A549 (cell line): Measurements from ENCODE around the gene ARL13B. TPM values are rescaled to one million over a fixed set of nuclear protein-coding genes. Genes with fewer than 3 reads are reported as not detected.

Source experiments
- ATAC-seq, 2 experiments: fragments of 200-7000 bp in 1 of 2; fragments of >200 bp in 1 of 2; cut with Nextera tagmentation in 1 of 2; cut with Tn5 transposase in 1 of 2; 3 replicates each; pipeline versions ENCODE4 v1.8.0 to v1.9.1; 2018 to 2020; ENCODE audit warnings: mild to moderate bottlenecking in 1 of 2, moderate library complexity in 1 of 2
- CTCF ChIA-PET: fragments of 300-600 bp; sonication (Branson Sonifier 250); formaldehyde crosslinking; extraction: SDS; loops from one replicate; lab custom pipeline; 2021; ENCODE audit warnings: antibody characterized with exemption, inconsistent platforms; lab: Yijun Ruan, JAX
- POLR2A ChIA-PET: fragments of 350-600 bp; formaldehyde crosslinking; extraction: SDS; loops from one replicate; lab custom pipeline; 2021; ENCODE audit warnings: antibody characterized with exemption, inconsistent platforms; lab: Yijun Ruan, JAX
- DNase-seq, 2 experiments: peaks; one replicate each; pipeline versions ENCODE4 v3.0.0 to v3.0.0-alpha.2; 2011 to 2016; ENCODE audit warnings: low read depth in 1 of 2, low spot score in 1 of 2
- FAIRE-seq: peaks from 2 replicates; lab custom pipeline; 2011; peaks lifted over from hg19 to GRCh38; lab: Jason Lieb, UNC
- H3K27ac ChIP-seq, 2 experiments: fragments of >200 bp; sonication (Bioruptor Twin); formaldehyde crosslinking; 3 replicates each; pipeline ENCODE4 v1.5.1; 2016 to 2017
- H3K4me1 ChIP-seq: fragments of >200 bp; sonication (Bioruptor Twin); formaldehyde crosslinking; 3 replicates; pipeline ENCODE4 v1.6.1; 2016
- H3K4me2 ChIP-seq: fragments of >200 bp; sonication (Bioruptor Twin); formaldehyde crosslinking; 3 replicates; pipeline ENCODE4 v1.6.1; 2016
- H3K4me3 ChIP-seq: fragments of >200 bp; sonication (Bioruptor Twin); formaldehyde crosslinking; 3 replicates; pipeline ENCODE4 v1.5.1; 2016
- H3K9me3 ChIP-seq: fragments of >200 bp; sonication (Bioruptor Twin); formaldehyde crosslinking; 3 replicates; pipeline ENCODE4 v1.6.1; 2016
- CBX2 ChIP-seq: fragments of 200-600 bp; sonication (generic); IDR thresholded peaks from 2 replicates; pipeline ENCODE4 v1.6.1; 2016; ENCODE audit warnings: low read depth, mild to moderate bottlenecking, borderline replicate concordance
- CEBPB ChIP-seq, 2 experiments: fragments of >200 bp in 1 of 2; sonication (Bioruptor Twin) in 1 of 2; formaldehyde crosslinking in 1 of 2; IDR thresholded peaks; 2 replicates each; pipeline ENCODE4 v1.6.1; 2012 to 2016
- CHD4 ChIP-seq: fragments of 200-600 bp; sonication (generic); IDR thresholded peaks from 2 replicates; pipeline ENCODE4 v1.6.1; 2016; ENCODE audit warnings: antibody characterized with exemption, mild to moderate bottlenecking, borderline replicate concordance
- E2F6 ChIP-seq: IDR thresholded peaks from 2 replicates; pipeline ENCODE4 v1.6.1; 2012; ENCODE audit warnings: low read depth, borderline replicate concordance
- EHF ChIP-seq: fragments of 250-450 bp; sonication (Bioruptor Pico); IDR thresholded peaks from 2 replicates; pipeline ENCODE4 v1.5.0; 2020; ENCODE audit warnings: mild to moderate bottlenecking
- EHMT2 ChIP-seq: fragments of 200-600 bp; sonication (generic); IDR thresholded peaks from 2 replicates; pipeline ENCODE4 v1.6.1; 2016; ENCODE audit warnings: antibody characterized with exemption, low read depth, mild to moderate bottlenecking, moderate library complexity
- FOSL2 ChIP-seq, 2 experiments: fragments of 450-650 bp in 1 of 2; fragments of >200 bp in 1 of 2; sonication (Bioruptor Twin) in 1 of 2; formaldehyde crosslinking; IDR thresholded peaks; 2 replicates each; pipeline versions ENCODE4 v1.5.0 to v1.6.1; 2016 to 2020; ENCODE audit warnings: mild to moderate bottlenecking in 1 of 2, moderate library complexity in 1 of 2
- HOXB13 ChIP-seq: fragments of 250-450 bp; sonication (Bioruptor Pico); IDR thresholded peaks from 2 replicates; pipeline ENCODE4 v1.5.0; 2020; ENCODE audit warnings: low read depth, mild to moderate bottlenecking, moderate library complexity
- HOXB5 ChIP-seq: fragments of 250-450 bp; sonication (Bioruptor Pico); IDR thresholded peaks from 2 replicates; pipeline ENCODE4 v1.5.0; 2020; ENCODE audit warnings: mild to moderate bottlenecking, moderate library complexity
- JUNB ChIP-seq: fragments of >200 bp; sonication (Bioruptor Twin); formaldehyde crosslinking; IDR thresholded peaks from 2 replicates; pipeline ENCODE4 v1.6.1; 2016
- KDM5A ChIP-seq: fragments of 200-600 bp; sonication (generic); IDR thresholded peaks from 2 replicates; pipeline ENCODE4 v1.6.1; 2016; ENCODE audit warnings: antibody characterized with exemption, mild to moderate bottlenecking
- MAX ChIP-seq: IDR thresholded peaks from 2 replicates; pipeline ENCODE4 v1.6.1; 2012
- MAZ ChIP-seq: fragments of 150-350 bp; IDR thresholded peaks from 2 replicates; pipeline ENCODE4 v1.6.1; 2014; ENCODE audit warnings: antibody characterized with exemption, low read depth, low read length, borderline replicate concordance
- NFE2L2 ChIP-seq: fragments of 150-350 bp; conservative IDR thresholded peaks from 2 replicates; pipeline ENCODE4 v1.6.1; 2014; ENCODE audit warnings: low read length
- PHF8 ChIP-seq: fragments of 200-600 bp; sonication (generic); IDR thresholded peaks from 2 replicates; pipeline ENCODE4 v1.6.1; 2016; ENCODE audit warnings: low read depth, mild to moderate bottlenecking, antibody characterized with exemption, moderate library complexity, borderline replicate concordance
- POLR2A ChIP-seq: IDR thresholded peaks from 2 replicates; pipeline ENCODE4 v1.6.1; 2012; ENCODE audit warnings: mild to moderate bottlenecking, low read length
- RAD21 ChIP-seq, 2 experiments: fragments of >200 bp in 1 of 2; sonication (Bioruptor Twin) in 1 of 2; formaldehyde crosslinking in 1 of 2; IDR thresholded peaks in 1 of 2; conservative IDR thresholded peaks in 1 of 2; 2 replicates in 1 of 2; 3 replicates in 1 of 2; pipeline ENCODE4 v1.6.1; 2012 to 2018; ENCODE audit warnings: inconsistent platforms in 1 of 2
- RARB ChIP-seq: fragments of 250-450 bp; sonication (Bioruptor Pico); IDR thresholded peaks from 2 replicates; pipeline ENCODE4 v1.8.0; 2021; ENCODE audit warnings: mild to moderate bottlenecking, moderate library complexity
- REST ChIP-seq: fragments of 200-600 bp; sonication (generic); IDR thresholded peaks from 2 replicates; pipeline ENCODE4 v1.6.1; 2016; ENCODE audit warnings: antibody characterized with exemption, mild to moderate bottlenecking, moderate library complexity
- USF2 ChIP-seq: fragments of 450-650 bp; IDR thresholded peaks from 2 replicates; pipeline ENCODE4 v1.6.1; 2014; ENCODE audit warnings: antibody characterized with exemption
- ZC3H11A ChIP-seq: fragments of 450-650 bp; IDR thresholded peaks from 2 replicates; pipeline ENCODE4 v1.6.1; 2014; ENCODE audit warnings: antibody characterized with exemption, mild to moderate bottlenecking
- ZFP36 ChIP-seq: fragments of 450-650 bp; IDR thresholded peaks from 2 replicates; pipeline ENCODE4 v1.6.1; 2014; ENCODE audit warnings: borderline replicate concordance; ENCODE audit not compliant: partially characterized antibody
- ZSCAN20 ChIP-seq: fragments of 250-450 bp; sonication (Bioruptor Pico); IDR thresholded peaks from 2 replicates; pipeline ENCODE4 v1.8.0; 2022; ENCODE audit warnings: mild to moderate bottlenecking, moderate library complexity
- WGBS: methylation state at CpG from one replicate; pipeline ENCODE4 v1.1.6; 2017; ENCODE audit errors: missing lambda C conversion rate; 5-methylcytosine and 5-hydroxymethylcytosine counted together
- polyA plus RNA-seq, 4 experiments: library from polyadenylated mRNA; depleted of rRNA in 3 of 4; stranded (reverse); fragments of >200 nt; fragmentation: RNase III in 1 of 4; extraction: RNeasy Plus Mini Kit Qiagen cat#74134 plus additional on column Dnase treatment in 1 of 4; gene quantifications; 2 replicates in 3 of 4; 3 replicates in 1 of 4; pipeline ENCODE4 v1.2.3, GENCODE V29; 2011 to 2017

The ARL13B gene
- polyA plus RNA-seq, 2 of the 4 experiments (the other 2 are of a cell fraction): 13.3 to 28.6 TPM

GRCh38 chr3:94098452-94098851 is 118.5 kb downstream of the ARL13B start:
- WGBS: 79% methylated on average over 3 of the region's 3 CpGs
- Histone ChIP-seq H3K4me3 (no peak overlapping the region), H3K4me1 (no peaks in the 10 kb centered on the region), H3K27ac (no peak overlapping the region), H3K9me3 (no peaks in the 10 kb centered on the region), H3K4me2 (no peak overlapping the region)
- DNase-seq (no peak), FAIRE-seq (no peak), ATAC-seq (peak in 1 of 2 experiments; percentile 37; a peak in 2 of 6 replicates)
- ChIA-PET POLR2A (no interaction called here), CTCF (interaction anchor here (0.9 to 1.3 kb wide), 2 partner anchors 9 to 12 kb away, joined by 3 read pairs; no protein-coding TSS in a partner anchor)
- TF ChIP-seq RAD21 (conservative IDR thresholded peaks at IDR 0.05 in 1 of 2, IDR thresholded peaks at IDR 0.05 in 1 of 2): no peak
- TF ChIP-seq REST: no peak
- TF ChIP-seq ZFP36: no peak
- no peak for TF ChIP-seq EHMT2
- TF ChIP-seq CHD4: no peak
- no peak for TF ChIP-seq ZSCAN20 (CRISPR knock-in tag)
- TF ChIP-seq POLR2A: no peak
- TF ChIP-seq KDM5A: no peak
- no peak for TF ChIP-seq JUNB
- TF ChIP-seq PHF8: no peak
- TF ChIP-seq MAX: no peak
- no peak for TF ChIP-seq E2F6
- TF ChIP-seq CBX2: no peak
- TF ChIP-seq HOXB13 (CRISPR knock-in tag): no peak
- TF ChIP-seq RARB (CRISPR knock-in tag): no peak
- no peak for TF ChIP-seq MAZ
- TF ChIP-seq CEBPB (IDR thresholded peaks at IDR 0.05): no peak
- no peak for TF ChIP-seq FOSL2 (IDR thresholded peaks at IDR 0.05)
- TF ChIP-seq FOSL2 (CRISPR knock-in tag; IDR thresholded peaks at IDR 0.05): no peak
- no peak for TF ChIP-seq EHF
- TF ChIP-seq USF2: no peak

- FAIRE-seq: no peak
- no peak for DNase-seq
- H3K4me1 ChIP-seq: no peaks in the 10 kb centered on the region
- H3K27ac ChIP-seq: no peak overlapping the region
- H3K4me3 ChIP-seq: no peak overlapping the region
- 90% methylated on average over 1 of the region's 1 CpG for WGBS
- TF ChIP-seq NFE2L2: no peak
- no peak for TF ChIP-seq PHF8
- no peak for TF ChIP-seq ZC3H11A
- TF ChIP-seq MAX: no peak
- TF ChIP-seq HOXB13 (CRISPR knock-in tag): no peak
- TF ChIP-seq HOXB5: no peak
- TF ChIP-seq, all 56 proteins: peak for 0
- Histone ChIP-seq H3K9me3 (no peaks in the 10 kb centered on the region), H3K4me2 (no peak overlapping the region)
- CTCF ChIA-PET: interaction anchor here (0.9 kb wide), 1 partner anchor 8 kb away, joined by 3 read pairs; no protein-coding TSS in a partner anchor
- ATAC-seq: no peak
- POLR2A ChIA-PET: no interaction called here
These were observed 119.4 kb downstream of the ARL13B start for GRCh38 chr3:94099311-94099710.
